GM10266 (cell line): ENCODE data around the gene FGF14.

ENCODE experiments used
- DNase-seq: peaks from one replicate; pipeline ENCODE4 v3.0.0; 2012; ENCODE audit errors: extremely low spot score
- CTCF ChIP-seq: IDR thresholded peaks from 2 replicates; pipeline ENCODE4 v1.5.1; 2012; ENCODE audit warnings: mild to moderate bottlenecking, low read depth; ENCODE audit not compliant: control insufficient read depth, insufficient read depth; ENCODE audit errors: missing control alignments

The FGF14 gene

GRCh38 chr13:101726681-101727080 is 675.2 kb downstream of the FGF14 start:
- no peak for DNase-seq
- no peak for TF ChIP-seq CTCF

- TF ChIP-seq CTCF = no peak
- DNase-seq = no peak
Measured at GRCh38 chr13:101718496-101718895, 683.4 kb downstream of the FGF14 start.

- DNase-seq = no peak
- no peak for TF ChIP-seq CTCF
Measured at GRCh38 chr13:101717353-101717752, 684.5 kb downstream of the FGF14 start.

- DNase-seq = no peak
- no peak for TF ChIP-seq CTCF
Measured at GRCh38 chr13:101714195-101714594, 687.7 kb downstream of the FGF14 start.

- no peak for DNase-seq
- TF ChIP-seq CTCF = no peak
Measured at GRCh38 chr13:101712026-101712348, 689.9 kb downstream of the FGF14 start.

- TF ChIP-seq CTCF = no peak
- no peak for DNase-seq
Measured at GRCh38 chr13:101711307-101712025, 690.4 kb downstream of the FGF14 start.

- no peak for DNase-seq
- TF ChIP-seq CTCF = no peak
Measured at GRCh38 chr13:101709952-101710351, 691.9 kb downstream of the FGF14 start.
